ENCODE results near the gene PCIF1.
"Not testable (repeated sequence)": the region's sequence is repeated elsewhere in the genome, so short reads cannot be mapped to it uniquely, and the experiment has no call there.

DNA sequence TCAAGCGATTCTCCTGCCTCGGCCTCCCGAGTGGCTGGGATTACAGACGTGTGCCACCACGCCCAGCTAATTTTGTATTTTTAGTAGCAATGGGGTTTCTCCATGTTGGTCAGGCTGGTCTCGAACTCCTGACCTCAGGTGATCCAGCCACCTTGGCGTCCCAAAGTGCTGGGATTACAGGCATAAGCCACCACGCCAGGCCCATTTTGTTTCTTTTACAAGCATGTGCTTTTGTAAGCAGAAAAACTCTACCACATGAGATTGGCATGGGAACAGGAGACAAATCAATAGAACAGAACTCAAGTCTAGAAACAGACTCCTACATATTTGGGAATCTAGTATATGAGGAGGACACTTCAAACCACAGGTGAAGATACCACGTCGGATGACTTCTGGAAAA is 21.8 kb downstream of the PCIF1 start:
- not testable (repeated sequence) for TF ChIP-seq CTCF, EP300 (IDR thresholded peaks at IDR 0.05)

Data from tibial nerve (tissue), 4 donors.